ENCODE measurements around the gene NHLRC2. TPM values are rescaled to one million over a fixed set of nuclear protein-coding genes. Genes with fewer than 3 reads are reported as not detected.
"Not testable (repeated sequence)": the region's sequence is repeated elsewhere in the genome, so short reads cannot be mapped to it uniquely, and the experiment has no call there.

NHLRC2 gene
- total RNA-seq, 1 donor from 2014 or later, result 47.6 TPM

- H3K9me3 ChIP-seq (ENCODE audit: low read depth), result no peaks in the 10 kb centered on the region
- no peaks in the 10 kb centered on the region for H3K79me2 ChIP-seq (ENCODE audit: low read depth)
- H3F3A ChIP-seq (ENCODE audit: low read depth), result no peaks in the 10 kb centered on the region
- no peak overlapping the region for H3K9ac ChIP-seq
- H3K27ac ChIP-seq, result no peak overlapping the region
- no peaks in the 10 kb centered on the region for H3K36me3 ChIP-seq
- no peak for DNase-seq (ENCODE audit: low spot score)
- Mint-ChIP-seq H3K27me3 (ENCODE audit: insufficient read depth, low read depth) (peaks cover 5% of the 10 kb centered on the region), H3K9me3 (no peaks in the 10 kb centered on the region), H3K4me1 (no peaks in the 10 kb centered on the region), H3K27ac (no peak overlapping the region), H3K36me3 (no peaks in the 10 kb centered on the region), H3K4me3 (no peak overlapping the region)
- H4K20me1 ChIP-seq (ENCODE audit: low read depth), result no peaks in the 10 kb centered on the region
- no peak overlapping the region for H3K4me2 ChIP-seq
- H3K27me3 ChIP-seq, result no peaks in the 10 kb centered on the region
- no peaks in the 10 kb centered on the region for H3K4me1 ChIP-seq
- no peak overlapping the region for H3K4me3 ChIP-seq
- peak overlapping the region; percentile 73 for H2AFZ ChIP-seq (replicated peaks)
- TF ChIP-seq CTCF (IDR thresholded peaks at IDR 0.05), result no peak
Observed at GRCh38 chr10:113819989-113820388, 34.5 kb upstream of the NHLRC2 start.

- H3K4me3 Mint-ChIP-seq, result no peak overlapping the region
- peak; percentile 44 for DNase-seq (ENCODE audit: low spot score)
- H3K27me3 Mint-ChIP-seq (ENCODE audit: insufficient read depth, low read depth), result peaks cover 5% of the 10 kb centered on the region
- H3K79me2 ChIP-seq (ENCODE audit: low read depth), result no peaks in the 10 kb centered on the region
- TF ChIP-seq EZH2phosphoT487 (IDR thresholded peaks at IDR 0.05) (no peak), CTCF (IDR thresholded peaks at IDR 0.05) (peak; percentile 55), EZH2 (IDR thresholded peaks at IDR 0.05) (no peak)
- no peaks in the 10 kb centered on the region for H3K27me3 ChIP-seq
- no peaks in the 10 kb centered on the region for H3K9me3 Mint-ChIP-seq
- no peaks in the 10 kb centered on the region for H3K9me3 ChIP-seq (ENCODE audit: low read depth)
- no peak overlapping the region for H3K4me3 ChIP-seq
- H3K4me1 ChIP-seq, result no peaks in the 10 kb centered on the region
- H3K9ac ChIP-seq, result no peak overlapping the region
- H3K4me1 Mint-ChIP-seq, result no peaks in the 10 kb centered on the region
- no peaks in the 10 kb centered on the region for H3K36me3 ChIP-seq
- H3K36me3 Mint-ChIP-seq, result no peaks in the 10 kb centered on the region
- H3F3A ChIP-seq (ENCODE audit: low read depth), result no peaks in the 10 kb centered on the region
- peak overlapping the region; percentile 73 for H2AFZ ChIP-seq (replicated peaks)
- H3K27ac Mint-ChIP-seq, result no peak overlapping the region
- no peak overlapping the region for H3K27ac ChIP-seq
- H3K4me2 ChIP-seq, result no peak overlapping the region
- H4K20me1 ChIP-seq (ENCODE audit: low read depth), result no peaks in the 10 kb centered on the region
Observed at GRCh38 chr10:113820507-113820906, 34.0 kb upstream of the NHLRC2 start.

GRCh38 chr10:113821306-113821705, 33.2 kb upstream of the NHLRC2 start:
- H3K9me3 ChIP-seq (ENCODE audit: low read depth); DNase-seq (ENCODE audit: low spot score); H3K4me3 ChIP-seq; H3K9ac ChIP-seq; H3K27me3 Mint-ChIP-seq (ENCODE audit: insufficient read depth, low read depth); H3K9me3 Mint-ChIP-seq; H3K4me2 ChIP-seq; H3K4me1 ChIP-seq; H3K4me3 Mint-ChIP-seq; H3K36me3 ChIP-seq; H3K4me1 Mint-ChIP-seq; H3F3A ChIP-seq (ENCODE audit: low read depth); H3K36me3 Mint-ChIP-seq; H3K79me2 ChIP-seq (ENCODE audit: low read depth); H3K27ac ChIP-seq; H4K20me1 ChIP-seq (ENCODE audit: low read depth); H3K27ac Mint-ChIP-seq; H3K27me3 ChIP-seq: not testable (repeated sequence)
- H2AFZ ChIP-seq (replicated peaks), result peak overlapping the region; percentile 73

GRCh38 chr10:113822174-113822573, 32.3 kb upstream of the NHLRC2 start:
- no peak overlapping the region for H3K4me2 ChIP-seq
- H3K36me3 ChIP-seq, result no peaks in the 10 kb centered on the region
- no peaks in the 10 kb centered on the region for H3K79me2 ChIP-seq (ENCODE audit: low read depth)
- H3K9me3 Mint-ChIP-seq, result no peaks in the 10 kb centered on the region
- H3K27me3 ChIP-seq, result no peaks in the 10 kb centered on the region
- peaks cover 5% of the 10 kb centered on the region for H3K27me3 Mint-ChIP-seq (ENCODE audit: insufficient read depth, low read depth)
- no peak overlapping the region for H3K27ac ChIP-seq
- H3K4me3 ChIP-seq, result no peak overlapping the region
- H3K9me3 ChIP-seq (ENCODE audit: low read depth), result no peaks in the 10 kb centered on the region
- H3K4me3 Mint-ChIP-seq, result no peak overlapping the region
- no peak overlapping the region for H2AFZ ChIP-seq (replicated peaks)
- H3K27ac Mint-ChIP-seq, result no peak overlapping the region
- no peaks in the 10 kb centered on the region for H3K4me1 ChIP-seq
- no peak for TF ChIP-seq CTCF (IDR thresholded peaks at IDR 0.05)
- no peak for TF ChIP-seq EZH2phosphoT487 (IDR thresholded peaks at IDR 0.05)
- H4K20me1 ChIP-seq (ENCODE audit: low read depth), result no peaks in the 10 kb centered on the region
- H3K4me1 Mint-ChIP-seq, result no peaks in the 10 kb centered on the region
- no peak overlapping the region for H3K9ac ChIP-seq
- DNase-seq (ENCODE audit: low spot score), result no peak
- no peaks in the 10 kb centered on the region for H3F3A ChIP-seq (ENCODE audit: low read depth)
- H3K36me3 Mint-ChIP-seq, result no peaks in the 10 kb centered on the region

Data from neural progenitor cell (in vitro differentiated cells).